Suprapubic skin (tissue), 4 donors: Measurements from ENCODE around the gene SV2C. TPM values are rescaled to one million over a fixed set of nuclear protein-coding genes. Genes with fewer than 3 reads are reported as not detected.

ENCODE experiments used
- DNase-seq, 2 donors: peaks; one replicate each; pipeline ENCODE4 v3.0.0-alpha.2; 2019; ENCODE audit warnings: low spot score in 2 of 2
- H3K27ac ChIP-seq: fragments of 200-600 bp; sonication (generic); one replicate; pipeline ENCODE4 v1.5.1; 2019
- H3K27me3 ChIP-seq: fragments of 200-600 bp; sonication (generic); one replicate; pipeline ENCODE4 v1.5.1; 2019
- H3K36me3 ChIP-seq: fragments of 200-600 bp; sonication (generic); one replicate; pipeline ENCODE4 v1.5.1; 2019
- H3K4me1 ChIP-seq: fragments of 200-600 bp; sonication (generic); one replicate; pipeline ENCODE4 v1.5.1; 2019
- H3K4me3 ChIP-seq: fragments of 200-600 bp; sonication (generic); one replicate; pipeline ENCODE4 v1.5.1; 2019; ENCODE audit warnings: mild to moderate bottlenecking
- H3K9me3 ChIP-seq: fragments of 200-600 bp; sonication (generic); one replicate; pipeline ENCODE4 v1.5.1; 2019
- CTCF ChIP-seq, 2 donors: fragments of 200-600 bp in 1 of 2; fragments of 450-650 bp in 1 of 2; sonication (generic) in 1 of 2; IDR thresholded peaks; one replicate each; pipeline ENCODE4 v1.5.1; 2016 to 2019; ENCODE audit warnings: antibody characterized with exemption in 2 of 2, mild to moderate bottlenecking in 1 of 2, moderate library complexity in 1 of 2
- EP300 ChIP-seq: sonication (generic); formaldehyde crosslinking; IDR thresholded peaks from one replicate; pipeline ENCODE4 v1.6.1; 2017; ENCODE audit warnings: antibody characterized with exemption
- POLR2A ChIP-seq, 2 donors: fragments of 450-650 bp; IDR thresholded peaks; one replicate each; pipeline ENCODE4 v1.6.1; 2017; ENCODE audit warnings: antibody characterized with exemption in 2 of 2, mild to moderate bottlenecking in 2 of 2, moderate library complexity in 2 of 2
- POLR2AphosphoS5 ChIP-seq, 3 donors: sonication (generic); formaldehyde crosslinking; IDR thresholded peaks; one replicate each; pipeline ENCODE4 v1.6.1; 2017; ENCODE audit warnings: antibody characterized with exemption in 3 of 3
- WGBS: methylation state at CpG from one replicate; pipeline ENCODE4 v1.1.5; 2018; 5-methylcytosine and 5-hydroxymethylcytosine counted together
- total RNA-seq, 4 donors: library from RNA; depleted of rRNA; stranded (reverse); fragments of >200 nt; gene quantifications; one replicate each; pipeline ENCODE4 v1.1.0, GENCODE V29; 2016

Gene SV2C
- total RNA-seq, 4 donors from 2014 or later: 0.16 to 0.30 (median 0.23) TPM; not detected in 1

GRCh38 chr5:76391014-76391413 lies 307.8 kb downstream of the SV2C start:
- H3K36me3 ChIP-seq: no peaks in the 10 kb centered on the region
- H3K27ac ChIP-seq: no peak overlapping the region
- no peaks in the 10 kb centered on the region for H3K4me1 ChIP-seq
- H3K9me3 ChIP-seq: no peaks in the 10 kb centered on the region
- WGBS: 84% methylated on average over 9 of the region's 9 CpGs
- TF ChIP-seq POLR2A (IDR thresholded peaks at IDR 0.05) (no peak), EP300 (no peak), CTCF (IDR thresholded peaks at IDR 0.05) (no peak), POLR2AphosphoS5 (IDR thresholded peaks at IDR 0.05) (no peak)
- DNase-seq: no peak
- no peak overlapping the region for H3K4me3 ChIP-seq
- no peaks in the 10 kb centered on the region for H3K27me3 ChIP-seq

GRCh38 chr5:76393035-76393680 lies 310.0 kb downstream of the SV2C start:
- 87% methylated on average over 5 of the region's 5 CpGs for WGBS
- Histone ChIP-seq H3K4me3 (no peak overlapping the region), H3K4me1 (no peaks in the 10 kb centered on the region), H3K27me3 (no peaks in the 10 kb centered on the region), H3K36me3 (no peaks in the 10 kb centered on the region), H3K27ac (no peak overlapping the region), H3K9me3 (no peaks in the 10 kb centered on the region)
- no peak for DNase-seq
- TF ChIP-seq POLR2A (IDR thresholded peaks at IDR 0.05) (no peak), CTCF (IDR thresholded peaks at IDR 0.05) (no peak), POLR2AphosphoS5 (IDR thresholded peaks at IDR 0.05) (no peak), EP300 (no peak)

GRCh38 chr5:76397200-76397599 lies 314.0 kb downstream of the SV2C start:
- Histone ChIP-seq H3K36me3 (no peaks in the 10 kb centered on the region), H3K4me3 (no peak overlapping the region), H3K27me3 (peaks cover 4% of the 10 kb centered on the region), H3K27ac (no peak overlapping the region), H3K4me1 (peaks cover 8% of the 10 kb centered on the region), H3K9me3 (no peaks in the 10 kb centered on the region)
- DNase-seq: no peak
- WGBS: 94% methylated on average over 2 of the region's 2 CpGs
- TF ChIP-seq EP300: no peak
- TF ChIP-seq POLR2A (IDR thresholded peaks at IDR 0.05): no peak
- no peak for TF ChIP-seq CTCF (IDR thresholded peaks at IDR 0.05)
- no peak for TF ChIP-seq POLR2AphosphoS5 (IDR thresholded peaks at IDR 0.05)

GRCh38 chr5:76399268-76399667 lies 316.1 kb downstream of the SV2C start:
- TF ChIP-seq EP300 (no peak), POLR2AphosphoS5 (IDR thresholded peaks at IDR 0.05) (no peak), POLR2A (IDR thresholded peaks at IDR 0.05) (no peak), CTCF (IDR thresholded peaks at IDR 0.05) (no peak)
- H3K36me3 ChIP-seq: no peaks in the 10 kb centered on the region
- H3K4me1 ChIP-seq: peaks cover 20% of the 10 kb centered on the region
- no peak overlapping the region for H3K27ac ChIP-seq
- no peaks in the 10 kb centered on the region for H3K9me3 ChIP-seq
- 87% methylated on average over 2 of the region's 2 CpGs for WGBS
- H3K4me3 ChIP-seq: no peak overlapping the region
- H3K27me3 ChIP-seq: peaks cover 4% of the 10 kb centered on the region
- DNase-seq: no peak

GRCh38 chr5:76400466-76400865 lies 317.3 kb downstream of the SV2C start:
- Histone ChIP-seq H3K27ac (no peak overlapping the region), H3K4me3 (no peak overlapping the region), H3K9me3 (no peaks in the 10 kb centered on the region), H3K4me1 (peaks cover 20% of the 10 kb centered on the region), H3K36me3 (no peaks in the 10 kb centered on the region), H3K27me3 (peaks cover 4% of the 10 kb centered on the region)
- TF ChIP-seq POLR2AphosphoS5 (IDR thresholded peaks at IDR 0.05) (no peak), CTCF (IDR thresholded peaks at IDR 0.05) (no peak), EP300 (no peak), POLR2A (IDR thresholded peaks at IDR 0.05) (no peak)
- 84% methylated on average over 5 of the region's 5 CpGs for WGBS
- no peak for DNase-seq
